DMS 273 (cell line): Measurements from ENCODE around the gene WNT7B.

Experiments
- DNase-seq: peaks from one replicate; lab custom pipeline; 2025; ENCODE audit not compliant: unreplicated experiment; lab: John Stamatoyannopoulos, UW

Gene WNT7B

DNA sequence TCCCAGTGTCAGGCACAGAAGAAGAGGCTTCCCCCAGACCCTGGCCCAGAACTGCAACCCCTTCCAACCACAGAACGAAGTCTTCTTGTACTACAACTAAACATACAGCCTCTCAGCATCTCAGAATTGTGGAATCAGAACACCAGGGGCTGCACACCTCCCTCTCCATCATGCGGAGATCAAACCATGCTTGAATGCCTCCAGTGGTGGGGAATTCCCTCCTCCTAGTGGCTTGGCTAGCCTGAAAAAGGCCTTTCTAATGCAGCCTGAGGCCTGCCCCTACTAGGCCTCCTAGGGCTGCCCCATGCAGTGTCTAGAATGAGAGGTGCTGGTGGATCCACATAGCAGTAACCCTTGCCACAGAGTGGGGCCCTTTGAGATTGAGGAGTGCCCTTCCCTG lies 62.7 kb downstream of the WNT7B start:
- no peak for DNase-seq

DNA sequence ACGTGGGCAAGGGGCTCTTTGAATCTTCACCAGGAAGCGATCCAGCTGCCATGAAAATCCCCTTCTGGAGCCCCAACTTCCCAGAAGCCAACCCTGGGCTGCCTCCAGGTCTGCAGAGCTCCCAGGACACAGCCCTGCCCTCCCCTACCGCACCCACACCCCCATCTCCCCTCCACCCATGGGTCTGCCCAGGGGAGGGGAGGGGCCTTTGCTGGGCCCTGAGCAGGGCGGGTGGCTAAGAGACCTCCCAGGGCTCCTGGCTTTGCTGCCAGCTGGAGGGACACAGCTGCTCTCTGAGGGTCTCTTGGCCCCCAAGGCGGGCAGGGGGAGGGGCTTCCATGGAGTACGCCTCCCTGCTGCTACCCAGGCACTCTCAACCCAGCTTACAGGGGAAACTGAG lies 64.1 kb downstream of the WNT7B start:
- no peak for DNase-seq

DNA sequence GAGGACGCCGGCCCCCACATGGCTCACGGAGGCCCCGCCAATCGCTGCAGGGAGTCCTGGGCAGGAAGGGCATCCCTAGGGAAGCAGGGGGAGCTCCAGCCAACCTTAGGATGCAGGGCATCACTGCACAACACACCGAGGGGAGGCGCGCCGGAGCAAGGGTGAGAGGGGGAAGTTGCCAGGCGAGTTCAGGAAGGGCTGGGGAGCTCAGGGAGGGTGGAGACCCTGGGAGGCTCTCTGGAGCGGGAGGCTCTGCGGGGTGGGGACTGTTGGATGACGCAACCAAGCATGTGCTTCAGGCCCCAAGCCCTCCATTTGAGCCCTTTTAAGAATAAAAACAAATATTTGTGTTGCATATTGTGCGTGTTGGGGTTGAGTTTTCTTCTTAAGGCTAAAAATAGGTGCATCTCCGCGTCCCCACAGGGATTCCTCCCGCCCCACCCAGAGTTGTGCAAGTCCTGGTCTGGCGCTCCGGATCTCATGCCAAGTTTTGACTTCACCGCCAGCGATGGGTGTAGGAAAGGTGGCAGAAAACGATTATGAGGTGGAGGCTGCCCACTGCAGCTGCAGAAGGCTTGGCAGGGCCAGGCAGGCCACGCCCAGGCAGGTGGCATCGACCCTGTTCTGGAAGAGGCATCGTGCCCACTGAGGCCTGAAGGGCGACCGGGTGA lies 65.2 kb downstream of the WNT7B start:
- DNase-seq, result peak; percentile 44

DNA sequence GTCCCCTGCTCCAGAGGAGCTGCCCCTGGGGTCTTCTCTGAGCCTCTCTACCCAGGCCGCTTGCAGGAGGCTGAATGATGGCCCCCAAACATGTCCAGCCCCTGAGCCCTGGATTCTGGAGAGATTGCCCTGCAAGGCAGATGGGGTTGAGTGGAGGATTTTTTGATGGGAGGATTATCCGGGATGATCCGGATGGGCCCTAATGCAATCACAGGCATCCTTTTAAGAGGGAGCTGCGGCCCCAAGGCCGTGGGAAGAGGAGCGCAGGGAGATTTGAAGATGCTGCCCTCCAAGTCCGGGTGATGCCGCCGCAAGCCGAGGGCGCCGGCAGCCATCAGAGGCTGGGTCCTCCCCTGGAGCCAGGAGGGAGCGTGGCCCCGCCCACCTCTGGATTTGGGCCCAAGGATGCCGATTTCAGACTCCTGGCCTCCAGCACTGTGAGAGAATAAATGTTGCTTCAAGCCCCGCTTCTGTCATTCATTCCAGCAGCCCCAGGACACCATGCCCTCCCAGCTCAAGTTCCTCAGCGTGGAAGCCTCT lies 66.0 kb downstream of the WNT7B start:
- no peak for DNase-seq

DNA sequence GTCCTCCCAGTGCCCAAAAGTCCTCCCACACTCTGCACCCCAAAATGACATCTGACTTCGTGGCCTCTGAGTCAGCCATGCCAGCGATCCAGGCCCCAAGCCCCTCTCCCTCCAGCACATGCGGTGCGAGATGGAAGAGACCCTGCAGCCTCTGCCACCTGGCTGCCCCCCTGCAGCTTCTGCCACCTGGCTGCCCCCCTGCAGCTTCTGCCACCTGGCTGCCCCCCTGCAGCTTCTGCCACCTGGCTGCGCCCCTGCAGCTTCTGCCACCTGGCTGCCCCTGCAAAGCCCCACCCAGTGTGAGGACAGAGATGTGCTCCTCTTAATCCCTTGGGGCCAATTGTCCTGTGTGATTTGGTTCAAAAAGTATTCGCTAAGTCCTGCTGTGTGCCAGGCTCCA lies 68.0 kb downstream of the WNT7B start:
- no peak for DNase-seq

DNA sequence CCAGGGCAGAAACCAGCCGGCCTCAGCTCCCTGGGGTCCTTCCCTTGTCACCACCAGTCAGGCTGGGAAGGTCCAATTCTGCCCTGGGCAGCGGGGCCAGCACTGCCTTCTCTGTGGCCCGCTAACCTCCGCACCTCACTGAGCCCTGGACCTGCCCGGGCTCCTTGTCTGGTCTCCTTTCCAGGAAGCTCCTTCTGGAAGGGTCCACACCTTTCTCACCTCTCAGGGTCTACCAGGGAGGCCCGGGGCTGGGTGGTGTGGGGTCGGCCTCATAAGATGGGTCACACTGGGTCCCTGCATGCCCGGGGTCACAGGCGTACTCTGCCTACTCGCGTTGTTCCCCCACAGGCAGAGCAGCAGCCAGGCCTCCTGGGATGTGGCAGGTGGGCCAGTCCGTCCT lies 69.0 kb downstream of the WNT7B start:
- no peak for DNase-seq

DNA sequence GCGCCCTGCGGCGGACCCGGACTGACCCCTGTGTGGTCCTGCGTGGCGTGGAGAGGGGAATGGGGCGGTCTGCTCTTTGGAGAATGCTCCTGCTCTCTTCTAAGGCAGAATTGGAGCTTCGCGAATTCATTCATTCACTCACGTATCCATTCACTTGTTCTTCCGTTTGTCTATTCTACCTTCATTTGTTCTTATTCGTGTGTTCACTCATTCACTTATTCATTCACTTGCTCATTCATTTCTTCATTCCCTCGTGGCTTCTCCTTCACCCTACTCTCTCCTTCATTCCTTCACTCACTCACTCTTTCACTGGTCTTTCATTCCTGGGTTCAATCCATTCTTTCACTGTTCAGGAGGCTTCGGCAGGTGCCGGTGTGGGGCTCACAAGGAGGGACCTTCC lies 69.6 kb downstream of the WNT7B start:
- no peak for DNase-seq

DNA sequence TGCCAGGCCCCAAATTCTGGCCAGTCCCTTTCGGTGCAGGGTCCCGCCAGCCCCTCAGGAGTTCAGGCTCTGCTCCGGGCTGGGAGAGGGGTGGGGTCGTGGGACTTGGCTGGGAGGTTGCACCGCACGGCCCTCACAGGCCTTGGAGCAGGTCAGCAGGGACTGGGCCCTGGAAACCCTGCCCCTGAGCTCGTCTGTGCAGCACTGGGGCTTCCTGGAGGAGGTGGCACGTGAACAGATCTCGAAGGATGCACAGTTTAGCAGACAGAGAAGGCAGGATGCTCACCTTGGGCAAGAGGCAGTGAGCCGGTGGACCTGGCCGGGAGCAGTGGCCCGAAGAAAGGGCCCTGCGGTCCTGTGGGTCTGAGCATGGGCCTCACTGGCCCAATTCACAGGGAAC lies 70.0 kb downstream of the WNT7B start:
- no peak for DNase-seq

DNA sequence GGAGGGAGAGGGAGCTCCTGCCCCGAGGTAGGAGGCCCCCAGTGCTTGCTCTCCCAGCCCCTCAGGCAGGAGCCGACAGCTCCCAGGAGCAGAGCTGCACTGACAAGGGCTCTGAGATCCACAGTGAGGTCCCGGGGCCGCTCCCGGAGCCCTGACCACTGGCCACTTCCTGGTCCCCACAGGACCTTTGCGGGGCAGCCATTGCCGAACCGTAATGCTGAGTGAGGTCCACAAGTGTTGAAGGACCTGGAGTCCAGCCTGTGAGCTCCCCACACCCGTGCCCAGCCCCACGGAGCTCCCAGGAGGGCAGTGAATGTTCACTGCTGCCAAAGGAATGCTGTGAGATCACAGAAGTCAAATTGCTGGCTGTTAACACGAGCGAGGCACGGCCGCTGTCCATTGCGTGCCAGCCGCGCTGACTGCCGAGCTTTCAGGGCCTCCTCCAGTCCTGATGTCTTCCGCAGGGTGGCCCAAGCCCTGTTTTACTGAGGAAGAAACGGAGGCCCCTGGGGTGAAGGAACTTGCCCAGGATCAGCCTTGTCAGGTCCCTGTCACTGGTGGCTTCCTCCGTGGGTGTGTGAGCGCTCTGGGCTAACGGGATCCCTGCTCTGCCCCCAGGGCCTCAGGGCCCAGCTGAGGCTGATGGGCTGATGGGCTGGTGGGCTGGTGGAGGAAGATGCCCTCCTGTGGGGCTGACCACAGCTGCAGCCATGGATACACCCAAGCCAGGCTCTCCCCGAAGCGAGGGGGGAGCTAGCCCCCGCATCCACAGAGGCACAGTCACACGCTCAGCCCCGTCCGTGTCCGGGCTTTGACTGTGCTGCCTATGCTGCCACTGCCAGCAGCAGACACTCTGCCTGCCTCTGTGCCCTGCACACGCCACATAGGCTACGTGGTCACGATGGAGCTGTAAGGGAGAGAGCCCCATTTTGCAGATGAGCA lies 70.8 kb downstream of the WNT7B start:
- DNase-seq, result no peak

DNA sequence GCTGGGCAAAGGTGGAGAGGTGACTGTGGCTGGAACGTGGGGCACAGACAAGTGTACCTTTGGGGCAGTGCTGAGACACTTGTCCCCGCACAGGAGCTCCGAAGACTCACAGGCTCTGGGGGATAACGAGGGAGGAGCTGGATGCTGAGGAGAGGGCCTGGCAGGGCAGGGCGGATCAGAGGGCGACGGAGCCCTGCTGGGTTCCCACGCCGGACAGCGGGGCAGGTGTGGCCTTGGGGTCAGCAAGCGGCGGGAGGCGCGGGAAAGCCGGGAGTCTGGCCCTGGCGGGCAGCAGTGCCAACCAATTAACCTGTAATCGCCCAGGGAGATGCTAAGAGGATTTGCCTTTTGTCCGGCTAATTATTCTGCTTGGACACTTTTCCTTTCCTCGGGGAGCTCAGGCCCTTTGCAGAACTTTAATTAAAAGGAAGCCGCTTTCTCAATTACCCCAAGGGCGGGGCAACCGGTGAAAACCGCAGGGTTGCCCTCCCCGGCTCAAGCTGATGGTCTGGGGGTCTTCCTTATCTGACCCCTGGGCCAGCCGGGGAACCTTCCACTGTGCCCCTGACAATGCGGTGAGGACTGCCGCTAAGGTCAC lies 71.5 kb downstream of the WNT7B start:
- no peak for DNase-seq

DNA sequence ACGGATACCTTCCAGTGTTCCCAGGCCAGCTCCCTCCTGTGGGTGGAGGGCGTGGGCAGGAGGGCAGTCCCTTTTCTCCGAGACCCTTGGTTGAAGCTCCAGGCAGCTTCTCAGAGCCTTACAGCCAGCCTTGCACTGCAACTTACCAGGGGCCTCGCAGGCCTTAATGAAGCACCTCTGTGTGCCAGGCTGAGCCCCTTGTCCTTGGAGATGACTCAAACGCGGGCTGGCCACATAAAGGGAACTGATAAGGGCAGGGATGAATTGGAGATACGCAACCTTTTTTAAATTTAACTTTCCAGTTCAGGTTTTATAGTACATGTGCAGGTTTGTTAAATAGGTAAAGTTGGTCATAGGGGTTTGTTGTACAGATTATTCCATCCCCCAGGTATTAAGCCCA lies 72.7 kb downstream of the WNT7B start:
- no peak for DNase-seq

DNA sequence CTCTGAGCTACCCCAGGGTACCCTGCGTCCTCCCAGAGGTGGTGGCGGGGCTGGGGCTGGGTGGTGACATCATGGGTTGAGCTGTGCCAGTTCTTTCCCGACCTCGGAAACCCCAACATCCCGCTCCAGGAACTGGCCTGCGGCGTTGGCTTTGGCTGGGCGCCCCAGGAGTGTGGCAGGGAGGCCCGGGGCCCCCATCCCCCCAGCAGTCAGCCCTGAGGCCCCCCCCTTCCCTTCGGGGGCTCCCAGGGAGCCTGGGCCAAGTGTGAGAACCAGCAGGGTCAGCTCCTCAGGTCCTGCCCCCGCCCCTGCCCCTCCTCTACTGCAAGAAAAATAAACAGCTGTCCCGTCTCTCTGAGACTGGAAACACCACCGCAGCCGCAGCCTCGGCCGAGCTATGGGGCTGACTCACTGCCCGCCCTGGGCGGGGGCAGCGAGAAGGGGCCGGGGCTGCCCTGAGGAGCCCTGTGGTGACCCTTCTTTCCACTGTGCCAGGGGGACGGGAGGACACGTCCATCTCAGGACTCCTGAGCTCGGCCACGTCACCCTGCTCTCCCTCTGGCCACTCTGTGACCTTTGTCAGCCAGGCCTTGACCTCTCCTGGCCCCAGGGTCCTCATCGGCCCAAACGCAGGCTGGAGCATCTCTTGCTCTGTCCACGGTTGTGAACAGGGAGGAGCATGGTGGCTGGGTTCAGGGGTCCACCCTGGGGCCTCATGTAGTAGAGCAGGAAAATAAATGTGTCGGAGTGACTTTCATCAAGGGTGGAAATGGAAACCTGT lies 73.4 kb downstream of the WNT7B start:
- peak; percentile 42 for DNase-seq

DNA sequence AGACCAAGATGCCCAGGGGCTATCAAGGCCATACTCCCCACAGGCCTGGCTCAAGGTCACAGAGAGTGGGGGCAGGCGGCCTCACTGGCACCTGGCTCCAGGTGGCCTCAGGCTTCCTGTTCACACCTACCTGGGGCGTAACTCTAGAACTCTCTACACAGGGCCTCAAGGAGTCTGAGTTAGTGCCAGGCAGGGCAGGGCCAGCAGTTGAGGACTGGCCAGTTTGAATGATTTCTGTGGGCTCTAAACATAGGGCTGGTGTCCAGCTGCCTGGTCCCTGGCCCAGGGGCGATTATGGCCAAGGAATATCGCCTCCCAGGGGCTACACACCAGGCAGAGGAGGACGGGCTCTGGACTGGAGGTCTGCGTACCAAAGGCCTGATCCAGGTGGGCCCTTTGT lies 79.2 kb downstream of the WNT7B start:
- DNase-seq, result no peak

DNA sequence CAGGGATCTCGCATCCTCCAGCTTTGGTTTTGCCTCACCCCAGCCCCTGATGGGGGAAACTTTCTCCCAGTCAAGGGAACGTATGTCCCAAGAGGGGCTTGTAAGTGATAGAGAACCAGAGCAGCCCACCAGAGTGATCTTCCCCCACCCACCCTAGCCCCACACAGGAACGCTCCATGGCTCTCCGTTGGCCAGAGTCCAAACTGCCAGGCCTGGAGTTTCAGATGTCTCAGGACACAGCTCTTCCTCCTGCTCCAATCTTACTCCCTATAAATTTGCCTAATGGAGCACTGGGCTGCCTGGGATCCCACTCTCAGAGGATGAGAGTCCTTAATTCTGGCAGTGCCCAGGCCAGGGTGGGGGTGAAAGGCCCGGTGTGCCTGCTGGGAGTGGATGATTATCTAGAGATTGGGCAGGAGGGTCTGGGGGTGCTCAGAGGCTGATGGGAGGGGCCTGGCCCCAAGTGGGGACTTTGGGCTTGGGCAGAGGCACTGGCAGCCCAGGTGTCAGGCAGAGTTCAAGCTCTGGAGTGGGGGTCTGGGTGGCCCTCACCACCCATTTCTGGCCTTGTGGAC lies 79.9 kb downstream of the WNT7B start:
- no peak for DNase-seq

DNA sequence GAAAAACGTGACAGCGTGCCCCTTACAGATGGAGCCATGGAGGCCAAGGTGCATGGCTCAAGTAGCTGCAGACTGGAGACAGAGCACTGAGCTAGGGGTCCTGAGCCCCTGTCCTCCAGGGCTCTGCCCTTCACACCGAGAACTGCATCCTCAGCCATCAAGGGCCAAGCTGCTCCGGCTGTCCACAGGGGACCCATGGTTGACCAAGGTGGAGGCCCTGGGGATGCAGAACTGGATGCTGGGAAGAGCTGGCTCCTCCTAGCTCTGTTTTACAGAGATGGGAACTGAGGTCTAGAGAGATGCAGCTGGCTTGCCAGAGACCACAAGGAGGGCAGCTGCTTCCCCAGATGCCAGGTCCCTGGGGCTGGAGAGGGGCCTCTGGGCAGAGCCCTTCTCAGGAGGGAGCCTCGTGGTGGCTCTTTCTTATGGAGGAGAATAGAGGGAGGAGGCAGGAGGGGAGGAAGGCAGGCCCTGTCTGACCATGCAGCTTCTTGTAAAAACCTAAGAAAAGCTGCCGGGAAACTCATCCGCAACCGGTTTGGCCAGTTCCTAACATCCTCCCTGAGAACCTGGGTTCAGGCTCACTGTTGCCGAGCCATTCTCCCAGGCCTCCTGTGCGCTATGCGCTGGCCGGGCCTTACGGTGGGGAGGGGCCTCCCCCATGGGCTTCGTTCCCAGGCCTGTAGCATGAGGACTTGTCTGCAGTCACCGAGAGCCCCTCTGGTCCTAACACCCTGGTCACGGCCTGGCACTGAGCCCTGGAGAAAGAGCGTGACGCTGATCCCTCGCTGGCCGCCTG lies 80.6 kb downstream of the WNT7B start:
- DNase-seq, result no peak

DNA sequence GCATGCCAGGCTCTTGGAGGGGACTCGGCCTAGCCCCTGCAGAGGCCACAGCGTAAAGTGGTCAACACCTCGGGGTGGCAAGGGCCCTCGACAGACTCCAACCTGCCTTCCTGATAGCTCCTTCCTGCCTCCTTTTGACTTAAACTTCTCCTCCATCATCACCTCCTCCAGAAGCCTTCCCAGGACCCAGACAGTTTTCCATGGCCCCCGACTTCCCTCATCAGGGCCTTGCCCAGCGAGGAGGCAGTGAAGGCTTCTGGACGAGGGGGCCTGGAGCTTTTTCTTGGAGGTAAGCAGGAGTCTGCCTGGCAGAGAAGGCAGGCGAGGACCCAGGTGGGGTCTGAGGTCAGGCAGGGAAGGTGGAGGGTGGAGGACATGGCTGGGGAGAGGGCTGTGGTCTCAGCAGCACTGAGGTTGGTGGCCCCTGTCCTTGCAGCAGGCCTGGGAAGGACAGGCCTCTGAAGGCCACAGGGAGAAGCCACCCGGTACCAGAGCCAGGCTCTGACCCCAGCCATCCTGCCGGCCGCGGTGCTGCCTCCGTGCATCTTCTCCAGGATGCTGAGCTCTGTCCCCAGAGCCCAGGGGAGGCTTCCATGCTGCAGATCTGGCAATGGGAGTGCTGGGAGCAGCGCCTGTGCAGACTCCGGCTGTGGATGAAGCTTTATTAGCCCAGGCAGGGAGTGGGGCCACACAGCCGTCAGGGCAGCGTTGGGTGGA lies 81.4 kb downstream of the WNT7B start:
- DNase-seq, result no peak

DNA sequence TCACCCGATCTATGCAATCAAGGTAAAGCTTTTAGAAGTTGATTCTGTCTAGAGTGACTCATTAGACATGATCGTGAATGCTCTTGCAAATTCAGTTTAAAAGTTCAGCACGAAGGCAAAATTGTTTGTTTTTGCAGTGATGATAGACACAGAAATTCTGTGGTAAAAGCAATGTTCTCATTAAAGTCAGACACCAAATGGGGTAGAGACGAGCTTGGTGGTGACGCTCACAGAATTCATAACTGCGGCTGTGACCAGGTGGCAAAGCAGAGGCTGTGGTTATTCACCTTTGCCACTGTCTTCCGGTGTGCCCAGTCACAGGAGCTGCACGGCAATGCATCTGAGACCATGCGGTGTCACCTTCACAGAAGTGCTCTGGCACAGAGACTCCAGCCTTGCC lies 83.4 kb downstream of the WNT7B start:
- no peak for DNase-seq

DNA sequence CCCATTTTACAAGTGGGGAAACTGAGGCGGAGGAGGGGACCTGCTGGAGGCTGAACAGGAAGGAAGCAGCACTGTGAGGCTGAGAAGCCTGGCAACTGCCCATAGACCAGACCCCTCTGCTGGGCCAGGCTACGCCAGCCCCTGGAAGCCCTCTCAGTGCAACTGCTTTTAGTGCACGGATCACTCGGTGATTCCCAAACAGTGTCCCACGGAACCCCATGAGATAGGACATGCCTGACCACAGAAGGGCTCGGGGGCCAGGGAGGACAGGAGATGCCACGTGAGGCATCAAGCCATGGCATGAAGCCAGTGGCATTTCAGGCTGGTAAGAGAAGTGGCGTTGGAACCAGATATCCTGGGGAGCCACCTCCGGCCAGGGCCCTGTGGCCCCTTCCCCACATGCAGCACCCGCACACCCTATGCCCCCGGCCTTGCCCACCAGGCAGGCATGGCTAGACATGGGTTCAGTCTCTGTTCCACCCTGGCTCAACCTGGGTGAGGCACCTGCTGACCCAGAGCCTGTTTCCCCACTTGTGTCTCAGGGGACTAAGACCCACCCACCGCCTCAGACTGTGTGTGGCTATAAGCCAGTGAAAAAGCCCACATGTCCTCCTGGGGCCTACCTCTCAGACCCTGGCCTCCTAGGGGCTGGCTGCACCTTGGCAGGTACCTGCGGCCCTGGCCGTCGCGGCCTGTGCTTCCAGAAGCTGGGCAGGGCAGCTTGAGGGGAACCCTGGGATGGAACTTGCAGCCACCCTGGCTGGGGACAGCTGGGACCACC lies 84.1 kb downstream of the WNT7B start:
- no peak for DNase-seq
